Aorta (tissue), 5 donors: ENCODE measurements around the gene METTL3. TPM values are rescaled to one million over a fixed set of nuclear protein-coding genes. Genes with fewer than 3 reads are reported as not detected.
"Not testable (repeated sequence)": the region's sequence is repeated elsewhere in the genome, so short reads cannot be mapped to it uniquely, and the experiment has no call there.

Experiments used
- ATAC-seq: fragments of 200-7000 bp; cut with Tn5 transposase; one replicate; pipeline ENCODE4 v1.9.1; 2022; ENCODE audit warnings: moderate library complexity; ENCODE audit not compliant: low FRiP score
- DNase-seq, 2 donors: peaks; one replicate each; pipeline ENCODE4 v3.0.0-alpha.2; 2020
- H3K27ac ChIP-seq, 2 donors: one replicate each; pipeline ENCODE4 v1.5.1; 2013; ENCODE audit warnings: low read length in 2 of 2, mild to moderate bottlenecking in 2 of 2, moderate library complexity in 2 of 2, control low read depth in 1 of 2, inconsistent platforms in 1 of 2, low read depth in 1 of 2
- H3K27me3 ChIP-seq, 2 donors: one replicate each; pipeline ENCODE4 v1.6.1; 2013; ENCODE audit warnings: control low read depth in 1 of 2, low read length in 1 of 2, mild to moderate bottlenecking in 1 of 2, moderate library complexity in 1 of 2; ENCODE audit not compliant: insufficient read depth in 2 of 2, control insufficient read depth in 1 of 2
- H3K36me3 ChIP-seq, 2 donors: one replicate each; pipeline ENCODE4 v1.6.1; 2013; ENCODE audit warnings: control low read depth in 1 of 2, low read length in 1 of 2, mild to moderate bottlenecking in 1 of 2; ENCODE audit not compliant: insufficient read depth in 2 of 2, control insufficient read depth in 1 of 2
- H3K4me1 ChIP-seq, 2 donors: one replicate each; pipeline ENCODE4 v1.6.1; 2013; ENCODE audit warnings: low read length in 2 of 2, control low read depth in 1 of 2, mild to moderate bottlenecking in 1 of 2, moderate library complexity in 1 of 2; ENCODE audit not compliant: insufficient read depth in 2 of 2, control insufficient read depth in 1 of 2
- H3K4me3 ChIP-seq, 2 donors: one replicate each; pipeline ENCODE4 v1.5.1; 2013; ENCODE audit warnings: low read length in 2 of 2, control low read depth in 1 of 2, mild to moderate bottlenecking in 1 of 2
- H3K9me3 ChIP-seq: one replicate; pipeline ENCODE4 v1.6.1; 2013; ENCODE audit warnings: mild to moderate bottlenecking, low read length; ENCODE audit not compliant: control insufficient read depth
- WGBS, 2 donors: extraction: QIAGEN DNeasy Blood & Tissue Kit; methylation state at CpG; one replicate each; pipeline ENCODE4 v1.1.7; 2013; 5-methylcytosine and 5-hydroxymethylcytosine counted together
- intact Hi-C, 2 donors: fragments of 100-400 bp; cut with DNase I; formaldehyde crosslinking; loops; one replicate each; pipeline versions ENCODE4 v1.14.2 to v1.15.0; 2022
- long read RNA-seq, 2 donors: library from polyadenylated mRNA; unstranded; transcript quantifications; one replicate each; pipeline ENCODE4 v2.0.0, GENCODE V29; 2020 to 2021
- polyA plus RNA-seq, 2 donors: library from polyadenylated mRNA; stranded (reverse); fragments of 200-250 nt; gene quantifications; one replicate each; pipeline ENCODE4 v1.2.3, GENCODE V29; 2013
- total RNA-seq, 2 donors: library from RNA; stranded (reverse); fragmentation: NEBNext Ultra II Directional; extraction: Animal tissue kit (Norgen Biotek cat#: 25700); gene quantifications; one replicate each; pipeline ENCODE4 v1.2.1, GENCODE V29; 2021
- donor health status: healthy with polysubstance abuse.
- donor health status: Bipolar disorder and iron deficiency.
- donor health status: DM: no; HTN: no; CAD: no.
- donor health status: DM: no; HTN: no; CAD: no.
- donor health status: DM: yes; HTN: yes; CAD: no.

Gene METTL3
- 10 to 100 TPM; 32.5 to 45.5 TPM for total RNA-seq
- 10 to 100 TPM in 1 of 2 donors, 1 to 10 TPM in 1; 8.6 to 48.4 TPM for polyA plus RNA-seq
- long read RNA-seq, donor 1, transcript METTL3-207 (3 exons, 1,553 nt), result minor isoform, 6 of 123 reads
- long read RNA-seq, donor 1, transcript METTL3-201 (11 exons, 2,015 nt), result major isoform, 55 of 123 reads
- long read RNA-seq, donor 1, partial matches to known transcripts, result 7 of 123 reads
- long read RNA-seq, donor 1, other reads (novel, unspliced or antisense), result 52 of 123 reads
- long read RNA-seq, donor 2, transcript METTL3-201 (11 exons, 2,015 nt), result major isoform, 7 of 42 reads
- long read RNA-seq, donor 2, partial matches to known transcripts, result 5 of 42 reads
- long read RNA-seq, donor 2, other reads (novel, unspliced or antisense), result 28 of 42 reads

DNA sequence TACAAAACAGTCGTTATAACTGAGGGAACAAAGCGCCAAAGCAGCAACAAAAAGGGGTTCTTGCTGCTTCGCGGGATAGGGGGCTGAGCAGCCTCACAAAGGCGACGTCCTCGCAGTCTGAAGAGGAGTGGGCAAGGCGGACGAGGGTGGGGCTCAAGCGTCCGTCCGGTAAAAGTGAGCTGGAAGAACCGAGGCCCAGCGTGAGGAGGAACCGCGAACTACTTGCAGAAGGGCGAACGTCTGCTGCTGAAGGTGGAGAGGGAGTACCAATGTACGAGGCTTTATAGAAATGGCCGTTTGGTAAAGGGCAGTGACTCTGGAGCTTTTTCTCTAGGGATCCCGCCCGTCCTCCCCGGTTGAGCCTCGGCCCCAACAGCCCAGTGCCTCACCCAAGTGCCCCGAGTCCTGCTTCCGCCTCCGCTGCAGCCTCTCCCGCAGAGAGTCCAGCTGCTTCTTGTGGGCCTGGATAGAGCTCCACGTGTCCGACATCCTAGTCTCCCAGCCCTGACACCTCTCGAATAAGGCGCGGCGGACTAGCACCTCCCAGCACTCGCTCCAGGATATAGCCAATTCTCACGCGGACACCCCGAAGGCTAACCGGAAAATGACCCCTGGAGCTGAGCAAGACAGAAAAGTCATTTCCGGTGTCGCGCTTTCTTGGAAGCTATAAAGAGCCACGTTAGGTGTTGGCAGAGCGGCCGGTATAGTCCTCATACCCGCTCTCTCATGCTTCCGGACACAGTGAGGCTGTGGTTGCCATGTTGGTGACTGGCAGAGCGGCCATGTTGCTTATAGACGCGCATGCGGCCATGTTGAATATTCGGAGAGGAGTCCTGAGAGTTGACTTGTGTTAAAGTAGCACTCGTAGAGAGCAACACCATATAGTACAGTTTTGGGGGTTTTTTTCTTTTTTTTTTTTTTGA is at the start of gene METTL3:
Gene METTL3, minus strand, starts transcription at position 606 of the 923 bp plus-strand sequence. Its CDS starts 117 bp downstream, at position 489.
- no peaks in the 10 kb centered on the region for H3K4me1 ChIP-seq
- H3K4me3 ChIP-seq, result peak within 1 kb of the TSS; percentile 69 to 88
- H3K27ac ChIP-seq, result peak within 1 kb of the TSS in 1 of 2 donors; percentile 79
- ATAC-seq, result peak; percentile 99
- 0 to 1% methylated on average over 51 to 53 of the region's 53 CpGs for WGBS, 2 donors
- no peaks in the 10 kb centered on the region for H3K9me3 ChIP-seq
- no peaks in the 10 kb centered on the region for H3K27me3 ChIP-seq
- peak; percentile 98 to 99 for DNase-seq
- intact Hi-C loops, result loop anchor here (1.0 to 5.0 kb wide), 3 partner anchors 15 to 46 kb away; partner anchors contain the start of genes RAB2B (in 2 of the 2), TOX4 (in 2 of the 2) and SALL2 (in 1 of the 2)
- H3K36me3 ChIP-seq, result no peaks in the 10 kb centered on the region

DNA sequence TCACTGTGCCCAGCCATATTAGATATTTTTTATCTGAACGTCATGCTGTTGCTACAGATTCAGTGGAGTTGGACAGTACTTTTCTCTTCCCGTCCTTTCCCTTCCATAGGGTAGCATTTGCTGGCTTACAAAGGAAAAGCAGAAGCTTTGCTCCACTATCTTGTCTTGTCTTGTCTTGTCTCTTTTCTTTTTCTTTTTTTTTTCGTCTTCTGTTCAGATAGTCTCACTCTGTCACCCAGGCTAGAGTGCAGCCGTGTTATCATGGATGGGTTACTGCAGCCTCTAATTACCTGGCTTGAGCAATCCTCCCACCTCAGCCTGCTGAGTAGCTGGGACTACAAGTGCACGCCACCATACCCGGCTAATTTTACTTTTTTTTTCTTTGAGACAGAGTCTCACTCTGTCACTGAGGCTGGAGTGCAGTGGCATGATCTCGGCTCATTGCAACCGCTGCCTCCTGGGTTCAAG is 47.6 kb upstream of the METTL3 start:
- no peaks in the 10 kb centered on the region for H3K36me3 ChIP-seq
- H3K4me3 ChIP-seq, result no peak overlapping the region
- intact Hi-C loops, result loop anchor here (5.0 kb wide), 2 partner anchors 46 to 101 kb away; partner anchors contain the start of genes CHD8 (in 1 of the 2) and METTL3 (in 1 of the 2)
- H3K27ac ChIP-seq, result no peak overlapping the region
- DNase-seq (no peak), ATAC-seq (no peak)
- H3K4me1 ChIP-seq, result no peaks in the 10 kb centered on the region
- no peaks in the 10 kb centered on the region for H3K9me3 ChIP-seq
- H3K27me3 ChIP-seq, result no peaks in the 10 kb centered on the region
- WGBS, 2 donors, result 81 to 87% methylated on average over 8 of the region's 8 CpGs

GRCh38 chr14:21557084-21557901 is 46.2 kb upstream of the METTL3 start:
- Histone ChIP-seq H3K27ac (no peak overlapping the region), H3K4me1 (no peaks in the 10 kb centered on the region), H3K27me3 (no peaks in the 10 kb centered on the region), H3K9me3 (no peaks in the 10 kb centered on the region), H3K36me3 (no peaks in the 10 kb centered on the region), H3K4me3 (peak overlapping the region; percentile 26 to 57)
- peak; percentile 88 for ATAC-seq
- 10 to 11% methylated on average over 11 of the region's 11 CpGs for WGBS, 2 donors
- intact Hi-C loops, result loop anchor here (2.0 to 5.0 kb wide), 3 partner anchors 45 to 100 kb away; partner anchors contain the start of genes CHD8 (in 1 of the 2) and METTL3 (in 1 of the 2)
- DNase-seq, result peak in 1 of 2 donors; percentile 56

DNA sequence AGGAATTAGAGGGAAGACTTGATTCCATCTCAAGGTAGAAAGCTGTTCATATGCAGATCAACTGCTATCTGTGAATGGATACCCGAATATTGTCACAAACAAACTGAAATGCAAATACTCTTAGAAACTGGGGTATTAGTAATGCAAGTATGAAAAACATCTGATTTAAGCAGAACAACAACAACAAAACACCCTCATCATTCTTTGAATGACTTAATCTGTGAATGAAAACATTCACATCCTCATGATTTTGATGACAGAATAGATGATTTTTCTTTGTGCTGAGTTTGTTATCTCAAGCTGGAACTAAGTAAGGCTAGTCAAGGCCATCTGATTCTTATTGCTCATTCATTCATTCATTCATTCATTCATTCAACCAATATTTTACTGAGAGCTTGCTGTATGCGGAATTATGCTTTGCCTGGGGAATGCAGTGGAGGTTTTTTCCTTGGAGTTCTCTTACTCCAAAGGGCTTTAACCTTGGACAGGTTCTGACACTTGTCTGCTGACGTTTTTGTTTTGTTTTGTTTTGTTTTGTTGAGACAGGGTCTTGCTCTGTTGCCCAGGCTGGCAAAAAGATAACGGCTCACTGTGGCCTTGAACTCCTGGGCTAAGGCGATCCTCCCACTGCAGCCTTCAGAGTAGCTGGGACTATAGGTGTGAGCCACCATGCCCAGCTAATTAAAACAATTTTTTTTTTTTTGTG is 45.4 kb upstream of the METTL3 start:
- intact Hi-C loops, result loop anchor here (2.0 to 5.0 kb wide), 3 partner anchors 44 to 99 kb away; partner anchors contain the start of genes CHD8 (in 1 of the 2) and METTL3 (in 1 of the 2)
- Histone ChIP-seq H3K9me3 (no peaks in the 10 kb centered on the region), H3K36me3 (no peaks in the 10 kb centered on the region), H3K4me3 (no peak overlapping the region), H3K4me1 (no peaks in the 10 kb centered on the region), H3K27ac (peak overlapping the region in 1 of 2 donors; percentile 11), H3K27me3 (no peaks in the 10 kb centered on the region)
- ATAC-seq (no peak), DNase-seq (no peak)
- WGBS, 2 donors, result 57 to 60% methylated on average over 5 of the region's 5 CpGs

GRCh38 chr14:21553266-21553665 is 42.1 kb upstream of the METTL3 start:
- Histone ChIP-seq H3K27me3 (no peaks in the 10 kb centered on the region), H3K9me3 (no peaks in the 10 kb centered on the region), H3K27ac (no peak overlapping the region), H3K4me3 (no peak overlapping the region), H3K36me3 (no peaks in the 10 kb centered on the region), H3K4me1 (no peaks in the 10 kb centered on the region)
- intact Hi-C loops, result no loop called here
- no peak for ATAC-seq
- WGBS, 2 donors, result 84% methylated on average over 3 of the region's 3 CpGs
- DNase-seq, result no peak

DNA sequence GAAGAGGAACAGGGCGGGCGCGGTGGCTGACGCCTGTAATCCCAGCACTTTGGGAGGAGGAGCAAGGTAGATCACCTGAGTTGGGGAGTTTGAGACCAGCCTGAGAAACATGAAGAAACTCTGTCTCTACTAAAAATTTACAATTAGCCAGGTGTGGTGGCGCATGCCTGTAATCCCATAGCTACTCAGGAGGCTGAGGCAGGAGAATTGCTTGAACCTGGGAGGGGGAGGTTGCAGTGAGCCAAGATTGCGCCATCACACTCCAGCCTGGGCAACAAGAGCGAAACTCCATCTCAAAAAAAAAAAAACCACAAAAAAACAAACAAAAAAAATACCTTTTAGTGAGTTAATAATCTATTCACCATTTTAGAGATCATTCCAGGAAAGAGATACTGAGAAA is 33.4 kb upstream of the METTL3 start:
- H3K4me1 ChIP-seq, intact Hi-C loops, H3K27ac ChIP-seq, H3K9me3 ChIP-seq, H3K27me3 ChIP-seq, H3K36me3 ChIP-seq, DNase-seq, H3K4me3 ChIP-seq, ATAC-seq: not testable (repeated sequence)
- 93 to 94% methylated on average over 7 of the region's 7 CpGs for WGBS, 2 donors

DNA sequence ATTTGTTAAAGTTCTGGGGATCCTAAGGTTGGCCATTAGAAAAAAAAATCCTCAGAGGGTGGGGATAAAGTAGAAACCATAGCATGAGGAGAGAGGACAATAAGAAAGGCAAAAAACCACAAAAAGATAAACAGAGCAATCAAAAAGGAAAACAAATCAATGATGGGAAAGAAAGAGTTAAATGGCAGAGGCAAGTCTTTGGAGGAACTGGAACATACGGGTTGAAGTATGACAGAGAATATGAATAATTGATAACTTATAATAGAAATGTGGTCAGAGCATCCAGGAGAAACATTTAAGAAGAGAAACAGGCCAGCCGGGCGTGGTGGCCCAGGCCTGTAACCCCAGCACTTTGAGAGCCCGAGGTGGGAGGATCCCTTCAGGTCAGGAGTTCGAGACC is 32.8 kb upstream of the METTL3 start:
- WGBS, 2 donors, result 45 to 49% methylated on average over 5 of the region's 5 CpGs

More for the DNA sequence above, 32.8 kb upstream of the METTL3 start:
- H3K4me3 ChIP-seq, result no peak overlapping the region
- no peaks in the 10 kb centered on the region for H3K27me3 ChIP-seq
- no peak for ATAC-seq
- no peak for DNase-seq
- no peaks in the 10 kb centered on the region for H3K9me3 ChIP-seq
- intact Hi-C loops, result no loop called here
- H3K4me1 ChIP-seq, result no peaks in the 10 kb centered on the region
- no peak overlapping the region for H3K27ac ChIP-seq
- no peaks in the 10 kb centered on the region for H3K36me3 ChIP-seq
